Measurements from ENCODE around the gene TRIM13. TPM values are rescaled to one million over a fixed set of nuclear protein-coding genes. Genes with fewer than 3 reads are reported as not detected.

The TRIM13 gene
- total RNA-seq, 2 donors from 2014 or later = 15.8 to 16.0 TPM

- TF ChIP-seq CTCF (IDR thresholded peaks at IDR 0.05) = no peak
- no peaks in the 10 kb centered on the region for H3K36me3 ChIP-seq
- H3K4me1 ChIP-seq = peaks cover 0 to 4% of the 10 kb centered on the region in 2 donors
- no peak for DNase-seq (ENCODE audit: low spot score)
- H3K9me3 ChIP-seq = no peaks in the 10 kb centered on the region
- H3K27ac ChIP-seq = no peak overlapping the region
- H3K27me3 ChIP-seq = no peaks in the 10 kb centered on the region
- H3K4me3 ChIP-seq = no peak overlapping the region
Observed at GRCh38 chr13:50026788-50027473, 30.1 kb downstream of the TRIM13 start.

- Histone ChIP-seq H3K27me3 (no peaks in the 10 kb centered on the region), H3K27ac (no peak overlapping the region), H3K36me3 (no peaks in the 10 kb centered on the region), H3K9me3 (no peaks in the 10 kb centered on the region), H3K4me3 (no peak overlapping the region), H3K4me1 (peaks cover 0 to 12% of the 10 kb centered on the region in 2 donors)
- TF ChIP-seq CTCF (IDR thresholded peaks at IDR 0.05) = no peak
- no peak for DNase-seq (ENCODE audit: low spot score)
Observed at GRCh38 chr13:50030315-50030714, 33.5 kb downstream of the TRIM13 start.

GRCh38 chr13:50033725-50034124, 36.9 kb downstream of the TRIM13 start:
- Histone ChIP-seq H3K9me3 (no peaks in the 10 kb centered on the region), H3K4me1 (peaks cover 0 to 8% of the 10 kb centered on the region in 2 donors), H3K27ac (no peak overlapping the region), H3K27me3 (no peaks in the 10 kb centered on the region), H3K4me3 (no peak overlapping the region), H3K36me3 (no peaks in the 10 kb centered on the region)
- no peak for TF ChIP-seq CTCF (IDR thresholded peaks at IDR 0.05)
- no peak for DNase-seq (ENCODE audit: low spot score)

GRCh38 chr13:50037788-50038187, 40.9 kb downstream of the TRIM13 start:
- no peak overlapping the region for H3K27ac ChIP-seq

GRCh38 chr13:50038266-50038665, 41.4 kb downstream of the TRIM13 start:
- no peak for TF ChIP-seq CTCF (IDR thresholded peaks at IDR 0.05)
- no peak for DNase-seq (ENCODE audit: low spot score)
- Histone ChIP-seq H3K4me1 (peaks cover 0 to 8% of the 10 kb centered on the region in 2 donors), H3K9me3 (no peaks in the 10 kb centered on the region), H3K27me3 (no peaks in the 10 kb centered on the region), H3K27ac (no peak overlapping the region), H3K4me3 (no peak overlapping the region), H3K36me3 (no peaks in the 10 kb centered on the region)

More at GRCh38 chr13:50037788-50038187, 40.9 kb downstream of the TRIM13 start:
- DNase-seq (ENCODE audit: low spot score) = no peak
- H3K4me1 ChIP-seq = peaks cover 0 to 8% of the 10 kb centered on the region in 2 donors
- no peaks in the 10 kb centered on the region for H3K9me3 ChIP-seq
- no peaks in the 10 kb centered on the region for H3K36me3 ChIP-seq
- H3K27me3 ChIP-seq = no peaks in the 10 kb centered on the region
- no peak overlapping the region for H3K4me3 ChIP-seq
- no peak for TF ChIP-seq CTCF (IDR thresholded peaks at IDR 0.05)

- Histone ChIP-seq H3K27me3 (no peaks in the 10 kb centered on the region), H3K27ac (no peak overlapping the region), H3K36me3 (no peaks in the 10 kb centered on the region), H3K4me3 (no peak overlapping the region), H3K9me3 (peaks cover 0 to 5% of the 10 kb centered on the region in 2 donors), H3K4me1 (no peaks in the 10 kb centered on the region)
- no peak for TF ChIP-seq CTCF (IDR thresholded peaks at IDR 0.05)
- DNase-seq (ENCODE audit: low spot score) = no peak
Observed at GRCh38 chr13:50052478-50052877, 55.6 kb downstream of the TRIM13 start.

Measured in right atrium auricular region (tissue), 2 donors.